ENCODE results near the gene PRSS16. TPM values are rescaled to one million over a fixed set of nuclear protein-coding genes. Genes with fewer than 3 reads are reported as not detected.

Gene PRSS16
- total RNA-seq, 2 donors from 2014 or later = 1.8 to 2.6 TPM

Other genes starting within 250 kb of the PRSS16 start
- gene POM121L2, start 64.6 kb downstream of the PRSS16 start, total RNA-seq = not detected
- gene ZNF391, start 141.1 kb downstream of the PRSS16 start, total RNA-seq = 1 to 10 TPM; 2.0 to 2.7 TPM
- gene ZNF184, start 225.4 kb downstream of the PRSS16 start, total RNA-seq = 10 to 100 TPM in 1 of 2 donors, 1 to 10 TPM in 1; 8.1 to 11.2 TPM